Tibial nerve (tissue), 4 donors: ENCODE data around the gene FRMPD1. TPM values are rescaled to one million over a fixed set of nuclear protein-coding genes. Genes with fewer than 3 reads are reported as not detected.

Experiments
- DNase-seq, 2 donors: peaks; one replicate each; pipeline ENCODE4 v3.0.0-alpha.2; 2019; ENCODE audit warnings: low spot score in 2 of 2
- H3K27ac ChIP-seq, 4 donors: fragments of 200-600 bp; sonication (generic) in 3 of 4; one replicate each; pipeline ENCODE4 v1.5.1; 2017 to 2019; ENCODE audit warnings: mild to moderate bottlenecking in 1 of 4
- H3K27me3 ChIP-seq, 2 donors: fragments of 200-600 bp; sonication (generic) in 1 of 2; one replicate each; pipeline versions ENCODE4 v1.5.1 to v1.6.0; 2017 to 2019
- H3K36me3 ChIP-seq, 3 donors: fragments of 200-600 bp; sonication (generic); one replicate each; pipeline ENCODE4 v1.5.1; 2018 to 2019
- H3K4me1 ChIP-seq, 4 donors: fragments of 200-600 bp; sonication (generic) in 3 of 4; one replicate each; pipeline ENCODE4 v1.5.1; 2017 to 2019
- H3K4me3 ChIP-seq, 4 donors: fragments of 200-600 bp; sonication (generic) in 3 of 4; one replicate each; pipeline ENCODE4 v1.5.1; 2017 to 2019; ENCODE audit warnings: mild to moderate bottlenecking in 1 of 4, moderate library complexity in 1 of 4
- H3K9me3 ChIP-seq, 4 donors: fragments of 200-600 bp; sonication (generic) in 3 of 4; one replicate each; pipeline ENCODE4 v1.5.1; 2017 to 2019
- CTCF ChIP-seq, 5 experiments: fragments of 200-600 bp in 3 of 5; fragments of 450-650 bp in 2 of 5; sonication (generic) in 3 of 5; IDR thresholded peaks; one replicate each; pipeline ENCODE4 v1.5.1; 2016 to 2019; ENCODE audit warnings: antibody characterized with exemption in 5 of 5, mild to moderate bottlenecking in 3 of 5, moderate library complexity in 2 of 5
- EP300 ChIP-seq, 2 donors: sonication (generic); formaldehyde crosslinking; IDR thresholded peaks; one replicate each; pipeline ENCODE4 v1.6.1; 2017; ENCODE audit warnings: antibody characterized with exemption in 2 of 2, mild to moderate bottlenecking in 1 of 2
- POLR2A ChIP-seq, 2 donors: fragments of 450-650 bp; IDR thresholded peaks; one replicate each; pipeline ENCODE4 v1.6.1; 2017; ENCODE audit warnings: antibody characterized with exemption in 2 of 2, mild to moderate bottlenecking in 2 of 2, moderate library complexity in 2 of 2
- WGBS, 2 donors: methylation state at CpG; one replicate each; pipeline ENCODE4 v1.1.5; 2018; 5-methylcytosine and 5-hydroxymethylcytosine counted together
- total RNA-seq, 4 donors: library from RNA; depleted of rRNA; stranded (reverse); fragments of >200 nt; gene quantifications; one replicate each; pipeline ENCODE4 v1.1.0, GENCODE V29; 2016

Gene FRMPD1
- total RNA-seq, 4 donors from 2014 or later: 0.30 to 1.6 (median 0.42) TPM; not detected in 1

- no peak overlapping the region for H3K4me3 ChIP-seq
- H3K27me3 ChIP-seq: no peaks in the 10 kb centered on the region
- H3K4me1 ChIP-seq: no peaks in the 10 kb centered on the region
- no peak for TF ChIP-seq CTCF (IDR thresholded peaks at IDR 0.05)
- TF ChIP-seq POLR2A (IDR thresholded peaks at IDR 0.05): no peak
- no peak for TF ChIP-seq EP300 (IDR thresholded peaks at IDR 0.05)
- no peak for DNase-seq
- no peaks in the 10 kb centered on the region for H3K9me3 ChIP-seq
- no peaks in the 10 kb centered on the region for H3K36me3 ChIP-seq
- WGBS, 2 donors: 78% methylated on average over 15 of the region's 15 CpGs
- no peak overlapping the region for H3K27ac ChIP-seq
These were observed 90.0 kb downstream of the FRMPD1 start for GRCh38 chr9:37740631-37741328.

GRCh38 chr9:37745970-37746369, 95.2 kb downstream of the FRMPD1 start:
- no peak overlapping the region for H3K4me3 ChIP-seq
- H3K27me3 ChIP-seq: no peaks in the 10 kb centered on the region
- TF ChIP-seq EP300 (IDR thresholded peaks at IDR 0.05) (no peak), POLR2A (IDR thresholded peaks at IDR 0.05) (no peak), CTCF (IDR thresholded peaks at IDR 0.05) (no peak)
- H3K9me3 ChIP-seq: no peaks in the 10 kb centered on the region
- no peak overlapping the region for H3K27ac ChIP-seq
- no peaks in the 10 kb centered on the region for H3K36me3 ChIP-seq
- no peaks in the 10 kb centered on the region for H3K4me1 ChIP-seq
- DNase-seq: no peak
- WGBS, 2 donors: 76% methylated on average over 8 of the region's 8 CpGs; no CpG with 5 or more reads in 1 of the 2 donors

GRCh38 chr9:37746448-37747270, 95.9 kb downstream of the FRMPD1 start:
- TF ChIP-seq EP300 (IDR thresholded peaks at IDR 0.05) (no peak), POLR2A (IDR thresholded peaks at IDR 0.05) (no peak), CTCF (IDR thresholded peaks at IDR 0.05) (no peak)

GRCh38 chr9:37747271-37747753, 96.6 kb downstream of the FRMPD1 start:
- Histone ChIP-seq H3K36me3 (no peaks in the 10 kb centered on the region), H3K4me1 (no peaks in the 10 kb centered on the region), H3K27ac (no peak overlapping the region), H3K27me3 (no peaks in the 10 kb centered on the region), H3K9me3 (no peaks in the 10 kb centered on the region), H3K4me3 (no peak overlapping the region)
- peak in 1 of 2 donors; percentile 48 for DNase-seq
- peak; percentile 54 to 80 (median 79) for TF ChIP-seq CTCF (IDR thresholded peaks at IDR 0.05)
- TF ChIP-seq EP300 (IDR thresholded peaks at IDR 0.05): no peak
- WGBS, 2 donors: 30 to 37% methylated on average over 3 of the region's 3 CpGs

More at GRCh38 chr9:37746448-37747270, 95.9 kb downstream of the FRMPD1 start:
- Histone ChIP-seq H3K4me3 (no peak overlapping the region), H3K27ac (no peak overlapping the region), H3K4me1 (no peaks in the 10 kb centered on the region), H3K36me3 (no peaks in the 10 kb centered on the region), H3K9me3 (no peaks in the 10 kb centered on the region), H3K27me3 (no peaks in the 10 kb centered on the region)
- WGBS, 2 donors: 82 to 83% methylated on average over 22 to 24 of the region's 24 CpGs
- DNase-seq: no peak

GRCh38 chr9:37749129-37749528, 98.4 kb downstream of the FRMPD1 start:
- no peaks in the 10 kb centered on the region for H3K36me3 ChIP-seq
- TF ChIP-seq EP300 (IDR thresholded peaks at IDR 0.05) (no peak), POLR2A (IDR thresholded peaks at IDR 0.05) (no peak)
- H3K4me3 ChIP-seq: no peak overlapping the region
- H3K4me1 ChIP-seq: peaks cover 0 to 7% (median 0%) of the 10 kb centered on the region in 4 donors
- no peak for DNase-seq
- 62 to 68% methylated on average over 5 of the region's 5 CpGs for WGBS, 2 donors
- no peak overlapping the region for H3K27ac ChIP-seq
- H3K27me3 ChIP-seq: no peaks in the 10 kb centered on the region
- no peaks in the 10 kb centered on the region for H3K9me3 ChIP-seq
